Adrenal gland (tissue), 5 donors: Measurements from ENCODE around the gene OR6N1.

ENCODE experiments used
- CTCF ChIP-seq, 6 experiments: fragments of 450-650 bp in 4 of 6; fragments of 200-600 bp in 2 of 6; sonication (generic) in 1 of 6; IDR thresholded peaks; 1 replicate in 5 of 6; 2 replicates in 1 of 6; pipeline versions ENCODE4 v1.5.1 to v1.8.0; 2016 to 2021; ENCODE audit warnings: antibody characterized with exemption in 6 of 6, mild to moderate bottlenecking in 2 of 6, moderate library complexity in 1 of 6
- POLR2A ChIP-seq, 2 donors: fragments of 450-650 bp; IDR thresholded peaks; one replicate each; pipeline ENCODE4 v1.6.1; 2017; ENCODE audit warnings: antibody characterized with exemption in 2 of 2, mild to moderate bottlenecking in 2 of 2, moderate library complexity in 1 of 2
- donor health status: DM: no; HTN: no; CAD: no.

GRCh38 chr1:158735848-158736247 lies 36.1 kb downstream of the OR6N1 start:
- TF ChIP-seq POLR2A (IDR thresholded peaks at IDR 0.05), result no peak
- TF ChIP-seq CTCF (IDR thresholded peaks at IDR 0.05), result no peak
